GM18520 (cell line): ENCODE data around the gene TRIM49B.
"Not testable (repeated sequence)": the region's sequence is repeated elsewhere in the genome, so short reads cannot be mapped to it uniquely, and the experiment has no call there.

Experiments used
- ATAC-seq: cut with Tn5 transposase; IDR thresholded peaks from one replicate; pipeline ENCODE4 v1.9.1; 2021; ENCODE audit not compliant: unreplicated experiment

Gene TRIM49B

GRCh38 chr11:49028523-49028922 is at the start of gene TRIM49B:
TSS of gene TRIM49B (plus strand) at chr11:49028823. CDS start at chr11:49031600, 2,777 bp downstream.
- not testable (repeated sequence) for ATAC-seq

DNA sequence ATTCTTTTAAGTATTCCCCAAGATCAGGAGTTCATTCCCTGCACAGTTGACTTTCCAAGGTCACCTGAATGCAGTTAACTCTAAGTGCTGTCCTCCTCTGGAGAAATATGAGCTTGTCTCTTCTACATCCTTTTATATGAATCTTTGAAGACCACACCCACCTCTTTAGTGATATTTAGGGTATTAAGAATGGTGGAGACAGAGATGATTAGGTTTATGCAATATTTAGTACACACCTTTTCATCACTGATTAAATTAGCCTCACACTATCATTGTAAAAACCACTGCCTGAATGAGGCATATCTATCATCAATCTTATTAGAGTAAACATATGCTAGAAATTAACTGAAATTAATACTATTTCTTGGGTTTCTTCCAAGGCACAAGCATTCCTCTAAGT is 44.8 kb upstream of the TRIM49B start, which contains the start of gene TRIM51G:
Gene TRIM51G, minus strand, starts transcription at position 101 of the 400 bp plus-strand sequence. CDS start 2,190 bp downstream, outside the sequence.
- not testable (repeated sequence) for ATAC-seq

DNA sequence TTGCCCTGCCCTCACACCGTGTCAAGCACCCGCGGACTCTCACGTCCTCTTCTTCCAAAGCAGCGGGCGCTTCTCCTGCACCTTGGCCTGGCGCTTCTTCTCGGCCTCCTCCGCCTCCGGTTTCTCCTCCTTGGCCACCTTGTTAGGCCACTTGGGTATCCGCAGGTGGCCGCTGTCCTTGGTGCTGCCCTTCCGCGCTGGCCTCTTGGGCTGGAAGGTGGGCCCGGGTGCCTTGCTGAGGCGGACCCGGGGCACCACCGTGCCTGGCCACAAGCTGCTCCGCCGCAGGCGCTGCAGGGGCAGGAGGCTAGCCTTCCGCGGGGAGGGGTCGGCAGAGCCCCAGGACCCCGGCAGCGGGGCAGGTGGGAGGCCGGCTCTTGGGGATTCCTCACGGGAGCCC is 19.6 kb downstream of the TRIM49B start:
- ATAC-seq = not testable (repeated sequence)

DNA sequence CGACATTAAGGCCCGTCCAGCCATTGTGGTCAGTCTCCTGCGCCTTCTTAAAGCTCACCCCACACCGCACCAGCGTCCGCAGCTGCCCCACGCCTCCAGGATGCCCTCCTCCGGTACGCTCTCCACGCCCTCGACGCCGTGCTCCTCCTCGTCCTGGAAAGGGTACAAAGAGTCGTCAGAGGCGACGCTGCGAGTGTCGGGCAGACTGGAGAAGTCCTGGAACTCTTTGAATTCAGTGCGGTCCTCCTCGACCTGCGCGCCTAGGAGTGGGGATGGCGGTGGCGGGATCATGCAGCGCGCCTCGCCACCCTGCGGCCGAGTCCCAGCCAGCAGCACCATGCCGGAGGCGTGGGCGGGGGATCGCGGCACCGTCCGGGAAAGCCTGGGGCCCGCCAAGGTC is 21.2 kb downstream of the TRIM49B start:
- not testable (repeated sequence) for ATAC-seq

- not testable (repeated sequence) for ATAC-seq
These were observed 30.4 kb downstream of the TRIM49B start, which contains the start of gene TRIM64C for GRCh38 chr11:49059012-49059411. TSS of gene TRIM64C (minus strand) at chr11:49059112. CDS start at chr11:49059112, 0 bp downstream.

DNA sequence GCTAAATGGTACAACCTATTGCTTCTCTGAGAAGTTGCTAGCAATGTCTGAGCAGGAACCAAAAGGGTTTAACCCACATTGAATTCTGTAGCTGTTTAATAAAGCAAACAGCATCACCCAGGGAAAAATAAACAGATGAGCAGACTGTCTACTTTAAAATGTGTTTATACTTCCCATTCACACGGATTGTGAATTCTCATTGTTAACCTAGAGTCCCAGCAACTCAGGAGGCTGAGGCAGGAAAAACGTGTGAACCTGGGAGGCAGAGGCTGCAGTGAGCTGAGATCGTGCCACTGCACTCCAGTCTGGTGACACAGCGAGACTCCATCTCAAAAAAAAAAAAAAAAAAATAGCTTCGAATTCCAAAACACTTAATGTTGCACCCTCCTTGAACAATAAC is 41.3 kb downstream of the TRIM49B start:
- ATAC-seq = not testable (repeated sequence)
